NCI-H345 treated with DMSO at 0.1 percent for 48 hours (cell line): Measurements from ENCODE around the gene MAPT.
"Not testable (repeated sequence)": the region's sequence is repeated elsewhere in the genome, so short reads cannot be mapped to it uniquely, and the experiment has no call there.

Source experiments
- DNase-seq: peaks from one replicate; lab custom pipeline; 2025; ENCODE audit not compliant: unreplicated experiment; lab: John Stamatoyannopoulos, UW

The MAPT gene

DNA sequence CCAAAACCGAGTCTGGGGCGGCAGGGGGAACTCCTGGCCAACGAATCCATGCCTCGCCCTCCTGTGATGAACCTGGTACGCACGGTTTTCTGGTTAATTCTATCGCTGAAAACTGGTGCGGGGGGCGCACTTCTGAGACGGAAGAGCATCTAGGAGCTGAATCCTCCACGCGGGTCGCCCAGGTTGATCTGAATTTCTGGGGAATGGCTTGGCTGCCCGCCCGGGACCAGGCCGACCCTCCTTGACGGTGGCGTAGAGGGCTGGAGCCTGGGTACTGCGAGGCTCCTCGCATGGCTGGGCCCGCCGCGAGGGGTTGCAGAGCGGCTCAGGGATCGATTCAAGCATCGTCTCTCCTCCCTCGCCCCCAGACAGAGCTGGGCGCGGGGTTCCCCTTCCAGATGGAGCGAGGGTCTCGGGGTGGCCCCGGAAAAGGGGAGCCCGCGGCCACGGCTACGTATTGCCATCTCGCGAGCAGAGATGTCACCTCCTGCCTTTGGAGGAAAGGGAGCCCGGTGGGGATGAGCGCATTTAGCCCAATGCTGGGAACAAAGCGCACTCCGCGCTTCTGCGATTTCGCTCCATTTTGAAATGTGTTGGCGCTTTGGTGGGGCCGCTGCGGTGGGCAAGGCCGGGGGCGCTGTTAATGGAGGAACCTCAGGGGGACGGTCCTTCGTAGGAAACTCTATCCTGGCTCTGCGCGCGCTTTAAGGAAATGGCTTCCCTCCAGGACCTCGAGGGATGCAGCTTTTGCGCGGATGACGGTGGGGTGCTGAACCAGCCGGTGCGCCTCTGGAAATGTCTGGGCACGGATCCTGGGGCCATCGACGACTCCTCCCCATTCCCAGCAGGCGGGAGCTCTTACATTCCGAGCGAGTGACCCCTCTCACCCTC lies 2.7 kb downstream of the MAPT start:
- DNase-seq = no peak

- DNase-seq = no peak
Observed at GRCh38 chr17:45900136-45900535, 5.8 kb downstream of the MAPT start.

GRCh38 chr17:45900723-45901415 lies 6.5 kb downstream of the MAPT start:
- no peak for DNase-seq

DNA sequence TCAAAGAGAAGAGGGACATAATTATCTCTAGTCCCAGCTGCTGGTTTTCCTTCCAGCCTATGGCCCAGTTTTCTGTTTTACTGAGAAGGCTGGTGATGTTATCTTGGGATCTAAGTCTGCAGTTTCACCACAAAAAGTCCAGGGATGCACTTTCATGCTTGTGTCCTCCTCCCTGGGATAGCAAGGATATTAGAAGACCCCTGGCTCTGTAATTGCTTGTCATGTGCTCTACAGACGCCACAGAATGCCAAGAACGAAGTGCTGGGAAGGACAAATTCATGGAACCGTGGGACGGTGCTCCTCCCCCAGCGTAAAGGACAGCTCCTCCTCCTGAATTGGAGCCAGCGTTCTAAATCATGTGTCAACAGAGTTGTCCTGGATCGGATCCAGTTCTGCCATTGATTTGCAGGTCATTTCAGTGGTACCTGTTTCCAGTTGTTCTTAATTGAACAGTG lies 8.6 kb downstream of the MAPT start:
- DNase-seq = peak; percentile 24

GRCh38 chr17:45904866-45905265 lies 10.5 kb downstream of the MAPT start:
- DNase-seq = no peak

GRCh38 chr17:45905814-45906213 lies 11.5 kb downstream of the MAPT start:
- no peak for DNase-seq

GRCh38 chr17:45906237-45906636 lies 11.9 kb downstream of the MAPT start:
- peak; percentile 2 for DNase-seq

GRCh38 chr17:45906927-45907622 lies 12.7 kb downstream of the MAPT start:
- no peak for DNase-seq

DNA sequence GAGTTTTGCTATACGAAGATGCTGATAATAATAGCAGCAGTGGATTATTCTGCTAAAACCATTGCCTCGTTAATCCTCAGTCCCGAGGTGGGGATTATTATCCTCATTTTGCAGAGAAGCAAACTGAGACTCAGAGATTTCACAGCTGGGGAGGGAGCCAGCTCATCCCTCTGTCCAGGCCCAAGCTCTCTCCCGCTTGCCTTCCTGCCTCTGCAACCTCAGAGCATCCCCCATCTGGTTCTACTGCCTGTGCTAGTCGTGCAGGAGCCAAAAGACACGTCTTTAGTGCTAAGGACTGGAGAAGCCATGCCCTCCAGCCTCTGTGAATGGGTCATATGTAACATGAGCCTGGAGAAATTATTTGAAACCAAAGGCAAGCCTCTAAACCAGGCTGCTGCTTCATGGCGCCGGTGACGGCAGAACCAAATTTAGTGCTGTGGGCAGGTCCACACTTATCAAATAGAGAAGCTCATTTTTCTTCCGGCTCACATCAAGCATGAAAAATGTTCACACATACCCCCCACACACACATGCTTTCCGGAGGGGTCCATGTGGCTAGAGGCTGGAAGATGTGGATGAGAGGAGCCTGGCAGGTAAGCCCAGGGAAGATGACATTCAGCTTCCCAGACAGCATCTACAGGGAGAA lies 13.5 kb downstream of the MAPT start:
- DNase-seq = no peak

- no peak for DNase-seq
Observed at GRCh38 chr17:45908460-45908859, 14.1 kb downstream of the MAPT start.

DNA sequence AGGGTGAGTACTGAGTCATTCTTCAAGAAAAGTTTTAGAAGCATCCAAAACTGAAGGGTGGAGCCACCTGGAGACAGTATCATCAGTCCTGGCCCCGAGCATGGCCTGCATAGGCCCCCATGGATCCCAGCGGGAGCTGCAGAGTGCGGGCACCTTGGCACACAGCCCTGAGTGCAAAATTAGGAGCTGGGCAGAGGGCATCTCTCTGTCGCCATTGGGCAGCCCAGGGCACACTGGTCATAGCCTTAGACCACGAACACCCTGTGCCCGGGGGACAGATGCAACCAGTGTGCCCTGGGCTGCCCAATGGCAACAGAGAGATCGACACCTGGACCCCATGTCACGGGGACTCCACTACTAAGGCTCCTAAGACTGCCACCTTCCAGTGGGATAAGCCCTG lies 14.6 kb downstream of the MAPT start:
- DNase-seq = no peak

DNA sequence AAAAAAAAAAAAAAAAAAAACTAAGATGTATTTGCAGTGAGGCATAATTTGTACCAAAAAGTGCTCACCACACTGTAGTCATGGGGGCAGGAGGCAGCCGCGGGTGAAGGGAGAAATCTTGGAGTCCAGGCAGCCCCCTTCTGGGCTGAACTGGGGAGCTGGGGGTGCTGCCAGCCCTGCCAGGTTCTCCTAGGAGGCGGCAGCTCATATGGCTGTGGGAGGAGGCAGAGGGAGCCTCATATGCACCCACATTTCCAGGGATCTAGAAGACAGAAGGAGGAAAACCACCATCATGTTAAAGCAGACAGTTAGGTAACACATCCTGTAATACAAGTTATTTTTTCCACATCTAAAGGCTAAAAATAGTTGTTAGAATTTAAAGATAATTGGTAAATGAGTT lies 16.3 kb downstream of the MAPT start:
- no peak for DNase-seq

DNA sequence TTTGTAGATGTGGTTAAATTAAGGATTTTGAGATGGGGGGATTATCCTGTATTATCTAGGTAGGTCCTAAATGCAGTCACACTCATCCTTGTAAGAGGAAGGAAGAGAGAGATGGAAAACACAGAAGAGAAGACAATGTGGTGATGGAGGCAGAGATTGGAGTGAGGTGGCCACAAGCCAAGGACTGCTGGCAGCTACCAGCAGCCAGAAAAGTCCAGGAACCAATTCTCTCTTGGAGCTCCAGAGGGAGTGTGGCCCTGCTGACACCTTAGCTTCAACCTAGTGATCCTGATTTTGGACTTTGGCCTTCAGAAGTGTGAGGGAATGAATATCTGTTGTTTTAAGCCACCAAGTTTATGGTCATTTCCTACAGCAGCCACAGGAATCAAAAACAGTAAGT lies 18.0 kb downstream of the MAPT start:
- no peak for DNase-seq

GRCh38 chr17:45913030-45913429 lies 18.7 kb downstream of the MAPT start:
- not testable (repeated sequence) for DNase-seq

DNA sequence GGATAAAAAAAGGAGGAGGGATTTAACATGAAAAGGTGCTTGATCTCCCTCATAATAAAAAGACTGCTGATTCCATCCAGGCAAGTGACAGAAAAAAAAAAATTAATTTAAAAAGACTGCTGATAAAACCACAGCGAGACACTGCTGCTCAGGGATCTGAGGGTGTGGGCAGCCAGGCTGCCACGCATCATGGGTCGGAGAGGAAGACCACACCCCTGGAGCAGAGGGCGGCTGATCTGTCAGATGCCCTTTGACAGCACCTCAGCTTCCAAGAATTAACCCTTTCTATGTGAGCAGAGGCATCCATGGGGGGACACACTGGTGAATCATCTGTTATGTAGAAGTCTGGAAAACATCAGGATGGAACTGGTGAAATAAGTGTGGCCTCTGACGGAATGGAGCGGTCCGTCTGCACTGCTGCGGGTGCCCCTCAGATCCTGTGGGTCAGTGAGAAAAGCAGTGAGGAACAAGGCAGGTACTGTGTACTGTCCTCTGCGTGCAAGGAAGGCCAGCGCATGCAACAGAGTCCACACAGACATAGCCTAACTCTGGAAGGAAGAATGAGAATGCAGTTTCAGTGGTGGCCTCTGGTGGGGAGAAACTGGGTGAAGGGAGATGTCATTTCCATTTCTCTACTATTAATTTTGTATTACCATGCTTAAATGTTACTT lies 19.8 kb downstream of the MAPT start:
- DNase-seq = no peak

GRCh38 chr17:45915263-45915662 lies 20.9 kb downstream of the MAPT start:
- no peak for DNase-seq

- DNase-seq = no peak
Observed at GRCh38 chr17:45917081-45917480, 22.7 kb downstream of the MAPT start.

GRCh38 chr17:45918241-45918745 lies 23.9 kb downstream of the MAPT start:
- DNase-seq = no peak

DNA sequence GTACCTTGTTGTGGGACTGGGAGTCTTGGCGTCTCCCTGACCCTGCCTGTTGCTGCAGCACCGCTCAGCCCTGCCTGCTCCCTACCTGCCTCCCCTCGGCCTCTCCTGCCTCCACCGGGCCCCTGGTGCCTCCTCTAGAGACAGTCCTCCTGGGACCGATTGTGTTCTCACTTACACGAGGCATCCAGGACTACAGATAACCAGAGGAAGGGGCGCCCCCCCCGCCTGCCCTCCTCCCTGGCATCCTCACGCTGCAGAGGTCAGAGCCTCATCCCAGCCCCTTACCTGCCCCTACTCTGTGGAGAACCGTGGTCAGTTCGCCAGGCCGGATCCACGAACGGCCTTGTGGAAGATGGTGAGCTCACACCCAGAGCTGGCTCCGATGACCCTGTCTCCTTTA lies 24.8 kb downstream of the MAPT start:
- no peak for DNase-seq

DNA sequence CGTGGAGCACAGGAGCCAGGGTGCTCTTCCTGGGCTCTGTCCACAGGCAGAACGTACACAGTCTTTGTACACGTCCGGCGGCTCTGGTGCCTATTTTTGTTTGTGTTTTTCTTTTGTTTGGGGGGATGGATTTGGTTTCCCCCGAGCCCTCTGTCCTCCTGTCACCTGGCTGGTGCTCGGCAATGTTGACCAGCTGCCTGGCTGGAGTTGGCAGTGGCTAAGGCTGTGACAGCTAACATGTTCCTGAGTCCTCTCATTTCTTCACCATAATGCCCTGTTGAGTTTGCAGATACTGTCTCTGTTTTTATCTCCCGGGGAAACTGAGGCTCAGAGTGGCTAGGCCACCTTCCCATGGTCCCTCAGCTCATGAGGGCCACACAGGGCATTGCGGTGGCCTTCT lies 25.7 kb downstream of the MAPT start:
- DNase-seq = no peak
